GM18519 (cell line): ENCODE data around the gene PCGF3.
A peak's percentile ranks its signal among the peaks of the same experiment; 100 is the strongest.

Experiments
- ATAC-seq: cut with Tn5 transposase; IDR thresholded peaks from one replicate; pipeline ENCODE4 v1.9.1; 2021; ENCODE audit warnings: mild to moderate bottlenecking, moderate library complexity; ENCODE audit not compliant: unreplicated experiment, low FRiP score

The PCGF3 gene, protein sequence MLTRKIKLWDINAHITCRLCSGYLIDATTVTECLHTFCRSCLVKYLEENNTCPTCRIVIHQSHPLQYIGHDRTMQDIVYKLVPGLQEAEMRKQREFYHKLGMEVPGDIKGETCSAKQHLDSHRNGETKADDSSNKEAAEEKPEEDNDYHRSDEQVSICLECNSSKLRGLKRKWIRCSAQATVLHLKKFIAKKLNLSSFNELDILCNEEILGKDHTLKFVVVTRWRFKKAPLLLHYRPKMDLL

DNA sequence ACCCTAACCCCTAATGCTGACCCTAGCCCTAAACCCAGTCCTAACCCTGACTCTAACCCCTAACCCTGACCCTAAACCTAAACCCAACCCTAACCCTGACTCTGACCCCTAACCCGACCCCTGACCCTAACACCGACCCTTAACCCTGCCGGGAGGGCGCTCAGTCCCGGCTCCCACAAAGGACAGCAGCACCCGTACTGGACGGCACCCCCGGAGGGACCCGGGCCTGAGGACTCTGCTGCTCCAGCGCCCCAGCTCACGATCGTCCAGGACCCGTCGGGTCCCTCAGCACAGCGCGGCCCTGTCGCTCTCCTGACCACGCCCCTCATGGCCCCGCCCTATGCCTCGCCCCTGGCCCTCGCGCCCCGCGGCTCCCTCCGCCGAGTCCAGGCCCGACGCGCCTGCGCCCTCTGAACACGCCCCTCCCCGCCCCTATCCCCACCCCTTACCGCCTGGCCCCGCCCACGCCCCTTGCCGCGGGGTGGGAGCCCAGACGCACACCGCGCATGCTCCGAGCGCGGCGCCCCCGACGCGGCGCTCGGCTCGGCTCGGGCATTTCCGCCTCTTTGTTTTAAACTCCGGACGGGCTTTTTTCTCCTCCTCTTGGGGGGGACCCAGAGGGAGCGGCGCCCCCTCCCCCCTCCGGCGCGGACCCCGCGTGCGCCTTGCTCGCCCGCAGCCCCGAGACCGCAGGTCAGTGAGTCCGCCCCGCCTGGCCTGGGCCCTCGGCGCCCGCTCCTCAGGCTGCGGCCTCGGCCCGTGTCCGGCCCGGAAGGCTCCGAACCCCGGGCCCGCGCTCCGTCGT lies at the start of gene PCGF3:
PCGF3 (plus strand) TSS at position 555 of the 805 bp plus-strand sequence. CDS start 27,849 bp downstream, outside the sequence.
- peak; percentile 79 for ATAC-seq

DNA sequence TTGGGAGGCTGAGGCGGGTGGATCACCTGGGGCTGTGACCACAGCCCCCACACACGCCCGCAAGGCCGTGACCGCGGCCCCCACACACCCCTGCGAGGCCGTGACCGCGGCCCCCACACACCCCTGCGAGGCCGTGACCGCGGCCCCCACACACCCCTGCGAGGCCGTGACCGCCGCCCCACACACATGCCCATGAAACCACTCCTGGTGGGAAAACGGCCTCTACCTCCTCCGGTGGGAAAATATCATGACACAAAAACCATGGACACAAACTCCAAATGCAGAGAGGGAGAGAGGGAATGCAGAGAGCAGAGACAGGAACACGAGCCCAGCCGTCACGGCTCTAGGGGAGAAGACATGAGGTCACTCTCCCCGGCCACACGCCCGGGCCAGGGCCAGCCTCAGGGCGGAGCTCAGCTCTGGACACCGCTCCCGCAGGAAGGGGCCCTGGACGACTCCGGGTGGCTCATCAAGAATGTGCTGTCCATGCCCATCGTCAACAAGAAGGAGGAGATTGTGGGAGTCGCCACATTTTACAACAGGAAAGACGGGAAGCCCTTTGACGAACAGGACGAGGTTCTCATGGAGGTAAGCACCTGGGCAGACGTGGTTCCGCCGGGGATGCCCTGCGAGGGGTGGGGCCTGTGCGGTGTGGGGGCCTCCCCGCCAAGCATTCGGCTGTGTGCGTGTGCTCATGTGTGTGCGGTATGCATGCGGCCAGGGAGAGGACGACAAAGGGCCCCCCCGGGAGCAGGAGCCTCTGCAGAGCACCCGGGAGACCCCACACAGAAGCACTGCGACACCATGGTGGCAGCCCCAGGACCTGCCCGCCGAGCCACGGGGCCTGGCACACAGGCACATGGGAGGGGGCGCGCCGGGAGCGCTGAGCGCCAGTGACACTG lies 48.9 kb upstream of the PCGF3 start:
- ATAC-seq = no peak

- no peak for ATAC-seq
Observed at GRCh38 chr4:657338-657833, 48.2 kb upstream of the PCGF3 start.

DNA sequence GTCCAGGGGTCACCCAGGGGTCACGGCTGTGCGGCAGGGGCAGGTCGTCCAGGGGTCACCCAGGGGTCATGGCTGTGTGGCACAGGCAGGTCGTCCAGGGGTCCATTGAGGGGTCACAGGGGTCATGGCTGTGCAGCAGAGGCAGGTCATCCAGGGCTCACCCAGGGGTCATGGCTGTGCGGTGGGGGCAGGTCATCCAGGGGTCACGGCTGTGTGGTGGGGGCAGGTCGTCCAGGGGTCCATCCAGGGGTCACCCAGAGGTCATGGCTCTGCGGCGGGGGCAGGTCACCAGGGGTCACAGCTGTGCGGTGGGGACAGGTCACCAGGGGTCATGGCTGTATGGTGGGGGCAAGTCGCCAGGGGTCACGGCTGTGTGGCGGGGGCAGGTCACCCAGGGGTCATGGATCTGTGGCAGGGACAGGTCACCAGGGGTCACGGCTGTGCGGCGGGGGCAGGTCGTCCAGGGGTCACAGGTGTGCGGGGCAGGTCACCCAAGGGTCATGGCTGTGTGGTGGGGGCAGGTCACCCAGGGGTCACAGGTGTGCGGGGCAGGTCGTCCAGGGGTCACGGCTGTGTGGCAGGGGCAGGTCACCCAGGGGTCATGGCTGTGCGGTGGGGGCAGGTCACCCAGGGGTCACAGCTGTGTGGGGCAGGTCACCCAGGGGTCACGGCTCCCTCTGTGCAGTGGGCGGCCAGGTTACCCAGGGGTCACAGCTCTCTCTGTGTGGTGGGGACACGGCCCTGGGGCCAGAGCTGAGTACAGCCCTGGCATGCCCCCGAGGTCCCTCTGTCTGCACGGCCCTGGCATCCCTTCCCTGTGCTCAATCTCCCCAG lies 47.6 kb upstream of the PCGF3 start:
- no peak for ATAC-seq

DNA sequence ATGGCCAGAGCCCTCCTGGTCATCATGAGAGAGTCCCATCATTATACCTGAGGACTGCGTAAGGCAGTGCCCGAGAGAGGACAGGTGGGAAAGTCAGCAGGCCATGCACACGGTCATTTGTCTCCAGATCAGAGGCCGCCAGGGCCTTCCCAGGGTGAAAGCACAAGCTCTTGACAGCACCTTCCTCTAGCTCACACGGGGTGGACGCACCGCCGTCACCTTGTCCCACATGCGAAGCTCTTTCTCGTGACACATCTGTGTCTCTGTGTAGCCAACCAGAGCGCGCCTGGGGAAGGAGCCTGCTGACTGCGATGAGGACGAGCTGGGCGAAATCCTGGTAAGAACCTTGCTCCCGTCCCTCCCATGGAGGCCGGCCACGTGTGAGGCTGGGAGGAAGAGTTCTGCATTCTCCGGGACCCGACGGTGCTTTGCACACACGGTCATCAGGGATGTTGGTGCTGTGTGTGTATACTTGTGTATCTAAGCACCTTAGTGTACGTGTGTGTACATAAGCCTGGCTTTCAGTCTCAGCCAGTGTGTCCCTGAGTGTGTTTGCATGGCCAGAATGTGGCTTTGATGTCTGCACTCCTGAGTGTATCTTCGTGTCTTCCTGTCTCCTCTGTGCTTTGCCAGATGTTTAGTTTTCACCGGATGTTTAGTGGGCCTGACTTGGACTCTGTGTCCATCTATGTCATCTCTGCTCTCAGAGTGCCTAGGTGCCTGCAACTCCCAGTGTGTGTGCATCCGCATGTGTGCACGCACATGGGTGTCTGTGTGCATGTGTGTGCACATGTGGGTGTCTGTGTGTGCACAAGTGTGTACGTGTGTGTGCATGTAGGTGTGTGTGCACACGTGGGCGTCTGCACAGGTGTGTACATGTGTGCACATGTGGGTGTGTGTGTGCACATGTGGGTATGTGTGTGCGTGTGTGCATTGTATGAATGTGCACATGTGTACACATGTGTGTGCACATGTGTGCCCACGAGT lies 46.7 kb upstream of the PCGF3 start:
- no peak for ATAC-seq

GRCh38 chr4:659851-660250 lies 45.8 kb upstream of the PCGF3 start:
- ATAC-seq = no peak

GRCh38 chr4:660401-660800 lies 45.2 kb upstream of the PCGF3 start:
- ATAC-seq = no peak

- ATAC-seq = no peak
Observed at GRCh38 chr4:661231-661630, 44.4 kb upstream of the PCGF3 start.

DNA sequence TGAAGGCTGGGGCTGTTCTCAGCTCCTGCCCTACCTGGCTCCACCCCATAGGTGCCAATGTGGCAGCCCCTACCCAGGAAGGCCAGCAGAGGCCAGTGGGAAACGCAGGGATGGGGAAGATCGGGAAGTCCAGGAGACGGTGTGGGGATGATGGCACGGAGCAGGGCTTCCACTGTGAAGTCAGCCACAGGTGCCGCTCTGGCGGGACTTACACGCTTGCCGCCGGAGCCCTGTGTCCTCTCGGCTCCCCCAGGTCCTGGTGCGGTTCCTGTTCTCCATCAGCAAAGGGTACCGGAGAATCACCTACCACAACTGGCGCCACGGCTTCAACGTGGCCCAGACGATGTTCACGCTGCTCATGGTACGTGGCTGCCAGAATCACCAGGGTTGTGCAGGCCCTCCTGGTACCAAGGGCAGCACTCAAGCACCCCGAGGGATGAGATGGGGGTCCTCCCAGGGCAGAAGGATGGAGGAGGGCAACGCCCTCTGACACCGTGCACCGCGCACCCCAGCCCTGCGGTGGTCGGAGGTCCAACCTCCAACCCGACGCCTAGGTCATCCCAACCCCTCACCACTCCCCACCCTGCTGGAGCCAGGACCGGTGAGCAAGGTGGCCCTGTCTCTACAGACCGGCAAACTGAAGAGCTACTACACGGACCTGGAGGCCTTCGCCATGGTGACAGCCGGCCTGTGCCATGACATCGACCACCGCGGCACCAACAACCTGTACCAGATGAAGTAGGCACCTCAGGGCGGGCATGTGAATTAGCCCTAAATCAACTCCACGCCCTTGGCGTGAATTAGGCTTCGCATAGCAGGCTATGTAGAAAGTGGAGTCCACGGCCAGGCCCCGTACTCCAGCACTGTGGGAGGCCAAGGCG lies 43.5 kb upstream of the PCGF3 start:
- ATAC-seq = no peak

- ATAC-seq = no peak
Observed at GRCh38 chr4:663046-663437, 42.6 kb upstream of the PCGF3 start.

DNA sequence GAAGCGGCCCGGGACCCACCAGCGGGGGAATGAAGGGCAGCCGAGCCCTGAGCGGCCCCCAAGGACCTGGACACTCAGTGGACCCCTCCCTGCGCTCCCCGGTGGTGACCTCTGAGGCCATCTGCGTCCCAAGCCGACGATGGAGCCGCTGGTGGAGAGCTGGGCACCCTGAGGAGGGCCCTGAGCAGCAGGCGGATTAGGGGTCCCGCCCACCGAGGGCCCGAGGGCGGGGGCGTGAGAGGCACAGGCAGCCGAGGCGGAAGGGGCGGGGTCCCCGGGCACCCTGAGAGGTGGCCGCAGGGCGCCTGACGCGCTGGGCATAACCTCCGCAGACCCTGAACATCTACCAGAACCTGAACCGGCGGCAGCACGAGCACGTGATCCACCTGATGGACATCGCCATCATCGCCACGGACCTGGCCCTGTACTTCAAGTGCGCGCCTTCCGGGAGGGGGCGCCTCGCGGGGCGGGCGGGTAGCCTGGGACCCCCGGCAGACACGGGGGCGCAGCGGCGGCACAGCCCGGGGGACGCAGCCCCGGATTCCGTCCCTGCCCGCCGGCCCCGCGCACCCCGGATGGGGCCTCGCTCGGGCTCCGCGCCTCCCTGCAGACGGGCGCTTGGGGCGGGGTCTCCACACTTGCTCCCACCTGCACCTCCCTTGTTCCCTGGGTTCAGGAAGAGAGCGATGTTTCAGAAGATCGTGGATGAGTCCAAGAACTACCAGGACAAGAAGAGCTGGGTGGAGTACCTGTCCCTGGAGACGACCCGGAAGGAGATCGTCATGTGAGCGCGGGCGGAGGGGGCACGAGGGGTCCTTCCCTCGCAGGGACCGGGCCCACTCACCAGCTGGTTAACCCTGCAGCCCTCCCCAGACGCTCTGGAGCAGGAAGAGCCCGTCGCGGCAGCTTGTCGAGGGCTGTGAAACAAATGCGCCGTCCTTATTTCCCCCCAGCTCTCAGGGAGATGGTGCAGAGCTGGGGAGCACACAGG lies 41.9 kb upstream of the PCGF3 start:
- ATAC-seq = no peak

DNA sequence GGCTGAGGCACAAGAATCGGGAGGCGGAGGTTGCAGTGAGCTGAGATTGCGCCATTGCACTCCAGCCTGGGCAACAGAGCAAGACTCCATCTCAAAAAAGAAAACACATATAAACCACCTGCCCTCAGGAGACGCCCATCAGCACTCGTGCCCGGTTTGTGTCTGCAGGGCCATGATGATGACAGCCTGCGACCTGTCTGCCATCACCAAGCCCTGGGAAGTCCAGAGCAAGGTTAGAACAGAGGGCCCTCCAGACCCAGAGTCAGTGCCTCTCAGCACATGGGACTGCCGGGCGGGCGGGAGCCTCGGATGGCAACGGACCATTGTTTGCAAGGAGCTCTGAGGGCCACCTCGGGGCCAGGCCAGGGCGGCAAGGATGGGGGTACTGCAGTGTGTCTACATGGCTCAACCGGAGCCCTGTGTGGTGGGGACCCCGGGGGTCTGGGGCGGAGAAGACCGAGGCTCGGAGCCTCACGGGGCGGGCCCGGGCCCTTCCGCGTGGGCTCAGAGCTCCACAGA lies 40.9 kb upstream of the PCGF3 start:
- ATAC-seq = no peak

GRCh38 chr4:665381-665750 lies 40.3 kb upstream of the PCGF3 start:
- no peak for ATAC-seq

- no peak for ATAC-seq
Observed at GRCh38 chr4:665751-666435, 39.7 kb upstream of the PCGF3 start.

- ATAC-seq = no peak
Observed at GRCh38 chr4:666436-666810, 39.2 kb upstream of the PCGF3 start.
